GM19240 (cell line): ENCODE measurements around the gene ALK.

Experiments
- DNase-seq: peaks from one replicate; pipeline ENCODE4 v3.0.0; 2011; ENCODE audit warnings: low spot score; ENCODE audit not compliant: insufficient read length

Gene ALK

GRCh38 chr2:29162204-29162928, 759.0 kb downstream of the ALK start:
- DNase-seq: no peak

- DNase-seq: no peak
Observed at GRCh38 chr2:29160184-29160583, 761.2 kb downstream of the ALK start.

- DNase-seq: no peak
Observed at GRCh38 chr2:29159125-29159524, 762.3 kb downstream of the ALK start.

GRCh38 chr2:29157131-29157530, 764.3 kb downstream of the ALK start:
- no peak for DNase-seq

GRCh38 chr2:29155578-29155977, 765.8 kb downstream of the ALK start:
- no peak for DNase-seq

GRCh38 chr2:29154610-29155009, 766.8 kb downstream of the ALK start:
- DNase-seq: no peak

- DNase-seq: no peak
Observed at GRCh38 chr2:29147963-29148362, 773.4 kb downstream of the ALK start.

GRCh38 chr2:29146197-29146596, 775.2 kb downstream of the ALK start:
- DNase-seq: no peak

GRCh38 chr2:29143657-29144056, 777.7 kb downstream of the ALK start:
- no peak for DNase-seq
